Activated gamma-delta T cell (primary cell): ENCODE data around the gene CPLANE1.

Experiments
- DNase-seq: peaks from one replicate; lab custom pipeline; 2025; lab: John Stamatoyannopoulos, UW

The CPLANE1 gene

DNA sequence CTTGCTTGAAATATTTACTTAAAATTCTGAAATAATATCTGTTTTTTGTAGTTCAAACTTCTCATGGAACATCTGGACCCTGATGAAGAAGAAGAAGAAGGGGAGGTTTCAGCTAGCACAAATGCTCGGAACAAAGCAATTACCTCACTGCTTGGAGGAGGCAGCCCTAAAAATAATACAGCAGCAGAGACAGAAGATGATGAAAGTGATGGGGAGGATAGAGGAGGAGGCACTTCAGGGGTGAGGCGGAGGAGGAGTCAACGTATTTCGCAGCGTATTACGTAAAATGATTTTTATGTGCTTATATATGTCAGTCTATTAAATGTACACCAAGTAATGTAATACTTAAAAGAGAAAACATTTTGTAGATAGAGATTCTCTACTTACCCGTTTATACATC lies 185.4 kb downstream of the CPLANE1 start:
- DNase-seq, result no peak

DNA sequence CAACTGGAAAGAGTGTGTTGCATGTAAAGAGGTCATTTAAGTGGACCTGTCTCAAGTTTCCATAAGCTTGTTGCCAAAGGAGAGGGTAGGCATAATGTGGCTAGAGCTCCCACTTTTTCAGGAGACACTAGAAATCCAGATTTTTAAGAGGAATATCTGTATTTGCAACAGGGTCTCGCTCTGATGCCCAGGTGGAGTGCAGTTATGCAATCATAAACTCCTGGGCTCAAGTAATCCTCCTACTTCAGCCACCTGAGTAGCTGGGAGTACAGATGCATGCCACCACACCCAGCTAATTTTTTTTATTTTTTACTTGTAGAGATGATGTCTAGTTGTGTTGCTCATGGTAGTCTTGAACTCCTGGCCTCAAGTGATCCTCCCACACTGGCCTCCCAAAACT lies 189.1 kb downstream of the CPLANE1 start:
- DNase-seq, result no peak

DNA sequence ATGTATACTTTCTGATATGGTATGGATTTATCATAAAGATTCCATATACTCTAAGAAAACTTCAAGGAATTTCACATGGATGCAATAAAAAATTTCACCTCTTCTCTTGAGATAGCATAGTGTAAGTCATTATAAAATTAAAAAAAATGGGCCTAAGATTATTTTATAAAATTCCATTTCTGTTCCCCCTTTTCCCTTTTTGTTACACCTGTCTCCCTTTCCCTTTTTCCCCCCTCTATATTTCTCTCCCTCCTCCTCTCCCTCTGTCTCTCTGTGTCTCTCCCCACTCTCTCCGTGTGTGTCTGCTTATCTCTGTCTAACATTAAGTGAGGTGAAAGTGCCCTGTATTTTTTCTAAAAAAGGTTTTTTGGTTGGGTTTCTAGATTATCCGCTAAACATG lies 192.4 kb downstream of the CPLANE1 start:
- DNase-seq, result no peak
